ENCODE measurements around the gene UBR4.

Gene UBR4

DNA sequence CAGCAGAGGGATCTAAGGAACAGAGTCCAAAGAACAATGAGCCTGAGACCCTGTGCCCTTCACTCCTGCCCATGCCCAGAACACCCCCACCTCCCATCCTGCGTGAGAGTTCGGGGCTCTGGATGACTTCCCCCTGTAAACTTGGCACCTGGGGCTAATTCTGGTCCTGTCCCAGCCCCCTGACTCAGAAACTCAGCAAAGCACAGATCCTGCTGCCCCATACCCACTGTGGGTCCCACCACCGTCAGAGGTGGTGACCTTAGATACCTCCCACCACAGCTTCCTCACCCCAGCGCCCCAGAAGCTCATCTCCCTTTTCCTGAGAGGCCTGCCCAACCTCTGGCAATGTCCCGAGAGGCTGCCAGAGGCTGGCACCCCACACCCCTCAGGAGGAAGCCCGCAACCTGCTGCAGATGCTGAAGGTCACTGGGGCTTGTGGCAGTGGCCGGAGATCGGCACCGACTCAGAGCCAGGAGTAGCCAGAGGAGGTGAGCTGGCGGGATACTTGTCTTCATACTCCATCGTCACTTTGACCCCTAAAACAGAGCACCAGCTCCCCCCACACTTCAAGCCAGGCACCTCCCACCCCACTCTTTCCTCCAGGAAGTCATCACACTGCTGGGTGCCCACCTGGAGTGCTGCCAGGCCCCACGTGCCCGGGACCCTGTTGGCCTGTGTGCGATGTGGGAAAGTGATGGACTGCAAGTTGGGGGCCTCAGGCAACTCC is 142.0 kb downstream of the UBR4 start:
- Mint-ChIP-seq H3K4me3 (no peak overlapping the region), H3K27ac (no peak overlapping the region), H3K4me1 (ENCODE audit: low read depth) (peaks cover 6% of the 10 kb centered on the region), H3K36me3 (ENCODE audit: low read depth) (peaks cover 6% of the 10 kb centered on the region), H3K9me3 (no peaks in the 10 kb centered on the region), H3K27me3 (ENCODE audit: low read depth) (no peaks in the 10 kb centered on the region)
- DNase-seq (ENCODE audit: low spot score): no peak

DNA sequence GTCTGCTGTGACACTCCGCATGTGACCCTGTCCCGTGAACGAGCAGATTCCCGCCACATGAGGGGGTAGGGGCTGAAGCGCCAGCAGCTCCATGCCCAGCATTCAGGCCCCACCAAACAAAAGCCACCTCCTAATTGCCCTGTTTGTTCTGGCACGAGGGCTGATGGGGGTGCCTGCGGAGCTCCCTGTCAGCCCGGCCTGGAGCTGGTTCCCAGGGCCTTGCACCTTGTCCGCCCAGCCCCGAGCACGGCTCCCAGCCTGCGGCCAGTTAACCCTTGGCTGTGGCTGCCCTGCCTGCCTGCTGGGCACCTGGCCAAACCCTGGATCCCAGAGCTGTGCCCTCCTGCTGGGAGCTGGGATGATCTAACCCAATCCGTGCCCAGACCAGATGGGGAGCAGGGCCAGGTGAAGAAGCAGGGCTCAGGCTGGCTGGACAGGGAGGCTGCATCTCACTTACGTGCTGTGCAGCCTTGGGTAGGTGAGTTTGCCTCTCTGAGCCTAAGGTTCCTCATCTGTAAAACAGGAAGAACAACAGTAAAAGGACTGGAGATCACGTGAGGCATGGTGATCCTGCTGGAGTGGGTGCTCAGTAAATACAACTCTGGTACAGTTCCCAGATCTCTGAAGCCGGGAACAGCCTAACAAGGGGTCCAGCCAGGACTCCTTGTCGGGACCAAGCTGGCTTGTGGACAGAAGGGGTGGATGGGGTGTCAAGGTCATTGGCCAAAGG is 142.7 kb downstream of the UBR4 start:
- Mint-ChIP-seq H3K27me3 (ENCODE audit: low read depth) (no peaks in the 10 kb centered on the region), H3K4me1 (ENCODE audit: low read depth) (no peaks in the 10 kb centered on the region), H3K36me3 (ENCODE audit: low read depth) (no peaks in the 10 kb centered on the region), H3K27ac (no peak overlapping the region), H3K4me3 (no peak overlapping the region), H3K9me3 (no peaks in the 10 kb centered on the region)
- DNase-seq (ENCODE audit: low spot score): no peak

DNA sequence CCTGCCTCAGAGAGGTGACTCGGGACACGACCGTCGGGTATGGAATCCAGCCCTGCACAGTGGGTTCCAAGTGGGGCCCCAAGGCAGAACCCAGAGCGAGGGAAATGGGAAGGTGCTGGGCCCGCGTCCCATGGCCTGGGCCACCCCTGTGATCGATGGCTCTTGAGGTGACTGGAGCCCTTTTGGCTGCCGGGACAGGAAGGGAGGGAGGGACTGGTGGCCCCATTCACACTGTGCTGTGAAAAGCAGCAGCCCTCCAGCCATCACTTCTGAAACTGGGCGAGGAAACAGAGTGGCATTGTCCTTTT is 143.2 kb downstream of the UBR4 start:
- no peaks in the 10 kb centered on the region for H3K36me3 Mint-ChIP-seq (ENCODE audit: low read depth)
- H3K27ac Mint-ChIP-seq: no peak overlapping the region
- peaks cover 4% of the 10 kb centered on the region for H3K4me1 Mint-ChIP-seq (ENCODE audit: low read depth)
- no peaks in the 10 kb centered on the region for H3K27me3 Mint-ChIP-seq (ENCODE audit: low read depth)
- H3K4me3 Mint-ChIP-seq: no peak overlapping the region
- no peak for DNase-seq (ENCODE audit: low spot score)
- H3K9me3 Mint-ChIP-seq: peaks cover 3% of the 10 kb centered on the region

DNA sequence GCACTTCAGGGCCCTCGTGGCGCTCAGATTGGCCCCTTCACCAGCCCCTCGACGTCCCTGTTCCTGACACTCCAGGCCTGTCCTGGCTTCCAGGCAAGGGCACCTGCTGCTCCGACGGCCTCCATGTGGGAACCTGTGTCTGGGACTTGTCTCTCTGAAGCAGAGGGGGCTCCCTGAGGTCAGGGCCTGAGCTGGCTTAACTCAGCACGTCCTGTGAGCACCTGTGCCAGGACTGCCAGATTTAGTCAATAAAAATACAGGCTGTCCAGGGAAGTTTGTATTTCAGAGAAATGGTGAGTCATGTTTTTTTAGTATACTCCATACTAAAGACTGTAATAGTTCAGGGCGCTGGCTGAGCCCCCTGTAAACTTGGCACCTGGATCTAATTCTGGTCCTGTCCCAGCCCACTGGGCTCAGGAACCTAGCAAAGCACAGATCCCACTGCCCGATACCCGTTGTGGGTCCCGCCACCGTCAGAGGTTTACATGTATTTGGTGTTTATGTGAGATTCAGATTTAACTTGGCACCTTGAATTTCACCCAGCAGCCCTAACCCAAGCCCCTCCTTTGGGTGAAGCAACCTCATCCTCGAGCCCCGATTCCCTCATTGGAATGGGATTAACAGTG is 143.7 kb downstream of the UBR4 start:
- Mint-ChIP-seq H3K27me3 (ENCODE audit: low read depth) (peaks cover under 1% of the 10 kb centered on the region), H3K4me3 (no peak overlapping the region), H3K27ac (no peak overlapping the region), H3K9me3 (peaks cover 5% of the 10 kb centered on the region), H3K4me1 (ENCODE audit: low read depth) (peaks cover 4% of the 10 kb centered on the region), H3K36me3 (ENCODE audit: low read depth) (peaks cover 1% of the 10 kb centered on the region)
- DNase-seq (ENCODE audit: low spot score): no peak

DNA sequence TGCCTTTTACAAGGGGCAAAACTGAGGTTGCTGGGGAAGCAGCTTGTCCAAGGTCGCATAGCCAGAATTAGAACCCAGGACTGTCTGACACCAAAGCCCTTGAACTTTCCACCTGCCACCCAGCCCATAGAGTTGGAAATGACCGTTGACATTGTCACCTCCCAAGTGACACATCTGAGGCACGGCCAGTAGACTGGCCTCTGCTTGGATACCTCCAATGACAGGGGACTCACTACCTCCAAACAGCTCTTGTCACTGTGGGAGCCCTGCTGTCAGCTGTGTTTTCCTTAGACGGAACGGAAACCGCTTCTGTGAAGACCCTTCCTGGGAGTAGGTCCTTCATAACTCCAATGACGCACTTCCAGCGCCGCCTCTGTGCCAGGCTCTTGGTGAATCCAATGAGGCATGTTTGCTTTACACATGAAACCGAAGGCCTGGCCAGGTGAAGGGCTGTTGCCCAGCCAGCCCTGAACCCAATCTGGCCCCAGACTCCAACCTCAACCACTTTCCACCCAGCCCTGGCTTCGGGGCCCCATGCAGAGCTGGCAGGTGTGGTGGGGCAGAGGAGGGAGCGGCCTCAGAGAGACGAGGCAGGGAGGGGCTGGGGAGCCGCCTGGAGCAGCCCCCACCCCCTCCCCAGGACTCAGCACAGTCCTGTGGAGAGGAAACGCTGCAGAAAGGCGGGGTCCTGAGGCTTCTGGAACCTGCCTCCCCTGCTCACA is 144.4 kb downstream of the UBR4 start:
- Mint-ChIP-seq H3K4me1 (ENCODE audit: low read depth) (peaks cover 5% of the 10 kb centered on the region), H3K27ac (no peak overlapping the region), H3K27me3 (ENCODE audit: low read depth) (peaks cover 3% of the 10 kb centered on the region), H3K36me3 (ENCODE audit: low read depth) (peaks cover 3% of the 10 kb centered on the region), H3K9me3 (peaks cover 12% of the 10 kb centered on the region), H3K4me3 (no peak overlapping the region)
- DNase-seq (ENCODE audit: low spot score): no peak

DNA sequence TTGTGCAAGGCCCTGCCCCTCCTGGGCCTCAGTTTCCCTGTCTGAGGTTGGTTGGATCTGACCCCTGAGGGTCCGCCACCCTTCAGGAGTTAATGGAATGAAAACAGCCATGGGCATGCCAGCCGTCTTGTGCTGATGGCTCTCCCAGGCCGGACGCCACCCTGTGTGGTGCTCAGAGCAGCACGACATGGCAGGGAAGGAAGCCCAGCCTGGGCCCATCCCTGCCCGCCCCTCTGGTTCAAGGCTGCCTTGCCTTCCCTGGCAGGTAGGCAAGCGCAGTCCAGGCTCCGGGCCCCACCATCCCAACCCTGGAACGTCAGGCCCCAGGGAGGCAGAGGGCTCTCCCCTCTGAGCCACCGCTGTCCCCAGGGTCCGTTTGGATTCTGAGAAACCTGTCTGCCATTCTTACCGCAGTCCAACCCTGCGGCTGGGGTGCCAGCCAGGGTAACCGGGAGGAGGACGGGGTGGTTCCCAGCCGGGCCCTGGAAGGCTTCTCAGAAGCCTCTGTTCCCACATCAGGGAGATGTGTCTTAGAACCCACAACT is 145.1 kb downstream of the UBR4 start:
- Mint-ChIP-seq H3K27me3 (ENCODE audit: low read depth) (peaks cover 3% of the 10 kb centered on the region), H3K4me3 (no peak overlapping the region), H3K9me3 (peaks cover 12% of the 10 kb centered on the region), H3K27ac (no peak overlapping the region), H3K36me3 (ENCODE audit: low read depth) (peaks cover 3% of the 10 kb centered on the region), H3K4me1 (ENCODE audit: low read depth) (peaks cover 5% of the 10 kb centered on the region)
- DNase-seq (ENCODE audit: low spot score): no peak

DNA sequence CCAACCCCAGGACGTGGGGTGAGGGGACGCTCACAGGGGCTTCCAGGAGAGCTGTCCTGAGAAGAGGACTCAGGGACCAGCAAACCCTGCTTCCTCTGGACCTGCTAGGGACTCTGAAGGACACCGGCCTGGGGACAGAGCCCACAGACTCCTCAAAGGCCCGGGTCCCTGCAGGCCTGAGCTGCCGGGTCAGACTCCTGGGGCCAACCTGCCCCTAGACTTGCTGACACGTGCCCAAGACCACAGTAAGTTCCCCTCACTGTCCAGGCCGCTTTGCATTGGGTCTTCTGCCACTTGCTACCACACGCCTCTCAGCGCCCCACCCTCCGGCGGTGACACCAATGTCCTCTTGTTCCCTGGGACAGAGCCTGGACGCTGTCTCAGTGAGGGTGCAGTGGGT is 146.9 kb downstream of the UBR4 start:
- Mint-ChIP-seq H3K9me3 (peaks cover 12% of the 10 kb centered on the region), H3K27me3 (ENCODE audit: low read depth) (peaks cover 10% of the 10 kb centered on the region), H3K4me3 (no peak overlapping the region), H3K4me1 (ENCODE audit: low read depth) (peaks cover 5% of the 10 kb centered on the region), H3K27ac (no peak overlapping the region), H3K36me3 (ENCODE audit: low read depth) (peaks cover 3% of the 10 kb centered on the region)
- no peak for DNase-seq (ENCODE audit: low spot score)

DNA sequence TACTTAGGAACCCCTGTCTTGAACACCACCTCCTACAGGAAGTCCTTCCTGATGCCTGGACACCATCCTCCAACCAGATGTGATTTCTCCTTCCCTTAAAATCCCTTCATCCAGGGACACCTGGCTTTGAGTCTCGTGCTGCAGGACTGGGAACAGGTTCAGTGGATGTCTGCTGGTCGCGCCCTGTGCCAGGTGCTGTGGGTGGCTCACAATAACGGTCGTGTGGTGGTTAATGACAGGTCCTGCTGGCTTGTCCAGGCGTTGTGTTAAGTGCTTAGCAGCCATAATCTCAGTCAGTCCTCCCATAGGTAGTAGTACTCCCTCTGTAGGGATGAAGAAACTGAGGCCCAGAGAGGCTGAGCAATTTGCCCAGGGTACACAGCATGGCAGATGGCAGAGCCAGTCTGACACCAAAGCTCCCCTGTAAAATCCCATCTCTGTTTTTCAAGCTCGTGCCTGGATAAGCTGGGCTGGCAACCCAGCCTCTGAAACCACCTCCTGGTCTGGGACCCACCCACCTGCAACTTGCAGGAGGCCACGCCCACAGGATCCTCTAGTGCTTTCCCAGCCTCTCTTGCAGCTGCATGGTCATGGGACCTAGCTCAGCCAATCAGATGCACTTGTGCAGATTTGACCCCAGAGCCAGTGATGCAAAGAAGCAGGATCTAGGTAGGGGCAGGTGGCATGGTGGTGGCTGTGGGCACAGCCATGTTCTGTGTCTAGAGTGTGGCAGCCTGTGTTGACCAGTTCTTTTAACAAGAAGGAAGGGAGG is 147.6 kb downstream of the UBR4 start:
- Mint-ChIP-seq H3K36me3 (ENCODE audit: low read depth) (peaks cover 3% of the 10 kb centered on the region), H3K4me1 (ENCODE audit: low read depth) (peaks cover 5% of the 10 kb centered on the region), H3K9me3 (peaks cover 12% of the 10 kb centered on the region), H3K27me3 (ENCODE audit: low read depth) (peaks cover 10% of the 10 kb centered on the region), H3K4me3 (no peak overlapping the region), H3K27ac (peak overlapping the region; percentile 7)
- no peak for DNase-seq (ENCODE audit: low spot score)

DNA sequence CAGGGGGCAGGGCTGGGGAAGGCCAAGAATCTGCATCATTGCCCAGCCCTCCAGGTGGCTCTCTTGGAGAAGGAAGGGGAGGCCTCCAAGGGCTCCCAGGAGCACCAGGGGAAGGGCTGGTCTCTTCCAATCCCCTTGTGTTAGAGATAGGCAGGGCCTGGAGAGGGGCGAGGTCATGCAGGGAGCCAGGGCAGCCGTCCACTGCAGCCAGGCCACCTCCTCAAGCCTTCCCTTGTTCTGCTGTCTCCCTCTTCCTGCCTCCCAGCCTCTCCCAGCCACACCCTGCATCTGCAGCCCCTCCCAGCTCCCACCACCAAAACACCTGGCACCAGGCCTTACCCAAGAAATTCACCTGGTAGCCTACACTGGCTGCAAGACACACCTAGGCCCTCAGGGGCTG is 148.3 kb downstream of the UBR4 start:
- H3K27me3 Mint-ChIP-seq (ENCODE audit: low read depth): peaks cover 10% of the 10 kb centered on the region
- H3K27ac Mint-ChIP-seq: peak overlapping the region; percentile 77
- peaks cover 5% of the 10 kb centered on the region for H3K4me1 Mint-ChIP-seq (ENCODE audit: low read depth)
- no peak overlapping the region for H3K4me3 Mint-ChIP-seq
- DNase-seq (ENCODE audit: low spot score): no peak
- peaks cover 12% of the 10 kb centered on the region for H3K9me3 Mint-ChIP-seq
- H3K36me3 Mint-ChIP-seq (ENCODE audit: low read depth): peaks cover 3% of the 10 kb centered on the region

DNA sequence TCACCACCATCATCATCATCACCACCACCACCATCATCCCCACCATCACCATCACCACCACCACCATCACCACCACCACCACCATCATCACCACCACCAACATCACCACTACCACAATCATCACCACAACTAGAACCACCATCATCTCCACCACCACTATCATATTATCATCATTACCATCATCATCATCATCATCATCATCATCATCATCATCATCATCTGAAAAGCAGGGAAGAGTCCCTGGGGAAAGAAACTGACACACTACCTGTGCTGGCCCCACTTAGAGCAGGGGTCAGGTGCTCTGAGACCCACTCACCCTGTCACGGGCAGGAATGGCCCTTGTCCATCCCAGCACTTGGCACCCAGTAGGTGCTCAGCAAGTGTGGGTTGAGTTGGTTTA is 148.7 kb downstream of the UBR4 start:
- Mint-ChIP-seq H3K27me3 (ENCODE audit: low read depth) (peaks cover 12% of the 10 kb centered on the region), H3K27ac (peak overlapping the region; percentile 77), H3K36me3 (ENCODE audit: low read depth) (peaks cover 3% of the 10 kb centered on the region), H3K4me1 (ENCODE audit: low read depth) (peaks cover 5% of the 10 kb centered on the region), H3K9me3 (peaks cover 12% of the 10 kb centered on the region), H3K4me3 (peak overlapping the region; percentile 33)
- no peak for DNase-seq (ENCODE audit: low spot score)

DNA sequence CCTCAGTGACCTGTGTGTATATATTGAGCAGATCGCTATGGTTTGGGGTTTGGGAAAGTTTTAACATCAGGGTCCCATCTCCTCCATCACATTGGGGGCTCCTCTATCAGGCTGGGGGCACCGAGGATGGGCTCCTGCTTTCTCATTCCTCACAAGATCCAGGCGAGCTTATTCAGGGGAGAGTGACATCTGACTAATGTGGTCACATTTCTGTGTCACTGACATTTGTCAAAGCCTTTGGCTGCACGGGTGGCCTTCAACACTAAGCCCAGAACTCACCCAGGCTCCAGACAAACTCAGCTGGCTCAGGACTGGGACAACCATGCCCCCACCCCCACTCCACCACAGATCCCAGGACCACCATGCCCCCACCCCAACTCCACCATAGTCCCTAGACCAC is 150.3 kb downstream of the UBR4 start:
- DNase-seq (ENCODE audit: low spot score): no peak
- H3K27ac Mint-ChIP-seq: no peak overlapping the region

DNA sequence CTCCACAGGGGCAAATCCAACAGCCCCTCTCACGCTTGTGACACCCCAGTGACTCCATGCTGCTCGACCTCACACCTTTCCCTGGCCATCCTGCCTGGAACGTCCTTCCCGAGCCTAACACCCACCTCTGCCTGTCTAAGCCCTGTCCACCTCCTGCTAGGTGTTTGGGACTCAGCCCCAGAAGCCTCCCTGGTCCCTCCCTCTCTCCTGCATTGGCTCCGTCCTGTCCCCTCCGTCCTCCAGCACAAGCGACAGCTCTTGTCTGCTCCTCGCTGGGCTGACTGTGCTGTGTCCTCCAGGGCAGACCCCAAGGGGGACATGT is 151.6 kb downstream of the UBR4 start:
- Mint-ChIP-seq H3K27ac (no peak overlapping the region), H3K27me3 (ENCODE audit: low read depth) (peaks cover 31% of the 10 kb centered on the region), H3K4me3 (no peak overlapping the region), H3K36me3 (ENCODE audit: low read depth) (peaks cover 3% of the 10 kb centered on the region), H3K9me3 (peaks cover 12% of the 10 kb centered on the region), H3K4me1 (ENCODE audit: low read depth) (peaks cover 11% of the 10 kb centered on the region)
- DNase-seq (ENCODE audit: low spot score): no peak

More for the DNA sequence above, 150.3 kb downstream of the UBR4 start:
- Mint-ChIP-seq H3K36me3 (ENCODE audit: low read depth) (peaks cover 3% of the 10 kb centered on the region), H3K27me3 (ENCODE audit: low read depth) (peaks cover 25% of the 10 kb centered on the region), H3K4me3 (no peak overlapping the region), H3K4me1 (ENCODE audit: low read depth) (peaks cover 11% of the 10 kb centered on the region), H3K9me3 (peaks cover 12% of the 10 kb centered on the region)

DNA sequence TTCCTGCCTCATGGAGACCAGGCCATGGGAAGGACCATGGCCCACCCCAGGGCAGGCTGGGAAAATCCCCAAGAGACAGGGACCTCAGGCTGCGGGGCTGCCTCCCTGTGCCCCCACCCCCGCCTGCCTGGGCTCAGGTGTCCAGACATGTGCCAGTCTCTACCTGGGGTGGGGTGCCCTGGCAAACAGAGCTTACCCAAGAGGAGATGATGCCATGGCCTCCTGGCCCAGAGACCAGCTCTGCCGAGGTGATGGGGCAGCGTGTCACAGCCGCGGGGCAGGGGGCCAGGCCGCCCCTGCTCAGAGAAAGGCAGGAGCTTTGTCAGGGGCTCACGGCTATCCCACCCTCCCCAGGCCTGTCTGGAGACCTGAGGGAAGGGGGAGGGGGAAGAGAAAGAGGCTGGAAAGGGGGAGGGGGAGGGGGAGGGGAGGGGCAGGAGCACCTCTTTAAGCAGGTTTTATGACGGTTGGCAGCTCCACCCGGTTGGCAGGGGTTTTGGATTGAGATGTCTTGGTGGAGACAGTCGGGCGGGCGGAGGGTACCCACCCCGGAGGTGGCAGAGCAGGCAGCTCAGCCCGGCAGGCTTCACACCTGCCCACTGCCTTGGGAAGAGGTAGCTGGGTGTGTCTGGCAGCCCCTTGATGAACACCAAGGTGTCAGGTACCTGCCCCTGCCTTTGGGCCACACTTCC is 152.1 kb downstream of the UBR4 start:
- Mint-ChIP-seq H3K9me3 (peaks cover 12% of the 10 kb centered on the region), H3K4me1 (ENCODE audit: low read depth) (peaks cover 11% of the 10 kb centered on the region), H3K27ac (no peak overlapping the region), H3K36me3 (ENCODE audit: low read depth) (peaks cover 3% of the 10 kb centered on the region), H3K27me3 (ENCODE audit: low read depth) (peaks cover 31% of the 10 kb centered on the region), H3K4me3 (no peak overlapping the region)
- no peak for DNase-seq (ENCODE audit: low spot score)

Data from T-helper 2 cell treated with Interferon-gamma antibody and Interleukin-4, amounts not matched to agents 5 μg/mL and 100 μg/mL, for 36 hours (primary cell).